K562 (cell line): ENCODE measurements around the gene RAB3D. TPM values are rescaled to one million over a fixed set of nuclear protein-coding genes. Genes with fewer than 3 reads are reported as not detected.

ENCODE experiments used
- BACH1 ChIP-seq: fragments of 200-800 bp; sonication (Bioruptor generic); IDR thresholded peaks from 2 replicates; pipeline ENCODE4 v1.6.1; 2016; ENCODE audit warnings: missing genetic modification characterization, missing compliant biosample characterization
- DPF2 ChIP-seq: fragments of 450-650 bp; IDR thresholded peaks from 2 replicates; pipeline ENCODE4 v1.6.1; 2016
- ETS1 ChIP-seq: conservative IDR thresholded peaks from 2 replicates; pipeline ENCODE4 v1.6.1; 2011; ENCODE audit warnings: low read depth, mild to moderate bottlenecking, low read length; ENCODE audit not compliant: control insufficient read depth
- GTF2F1 ChIP-seq: IDR thresholded peaks from 2 replicates; pipeline ENCODE4 v1.6.1; 2011; ENCODE audit warnings: low read depth, low read length, improper control_type of control experiment
- HOXB6 ChIP-seq: fragments of 250-450 bp; sonication (Bioruptor Pico); IDR thresholded peaks from 2 replicates; pipeline ENCODE4 v1.5.1; 2022; ENCODE audit warnings: mild to moderate bottlenecking, borderline replicate concordance
- MXI1 ChIP-seq: IDR thresholded peaks from 2 replicates; pipeline ENCODE4 v1.6.1; 2011; ENCODE audit warnings: low read depth, mild to moderate bottlenecking, improper control_type of control experiment, low read length
- NCOA2 ChIP-seq, 2 experiments: fragments of 450-650 bp; IDR thresholded peaks; 2 replicates each; pipeline ENCODE4 v1.6.1; 2018; ENCODE audit warnings: mild to moderate bottlenecking in 2 of 2, moderate library complexity in 1 of 2; ENCODE audit not compliant: partially characterized antibody in 2 of 2
- NKRF ChIP-seq: fragments of 450-650 bp; IDR thresholded peaks from 2 replicates; pipeline ENCODE4 v1.6.1; 2016; ENCODE audit warnings: borderline replicate concordance
- POLR2A ChIP-seq: fragments of 450-650 bp; conservative IDR thresholded peaks from 2 replicates; pipeline ENCODE4 v1.6.1; 2016
- PRDM10 ChIP-seq: fragments of 450-650 bp; IDR thresholded peaks from 2 replicates; pipeline ENCODE4 v1.6.1; 2018; ENCODE audit not compliant: partially characterized antibody
- SIN3A ChIP-seq, 2 experiments: fragments of 150-350 bp in 1 of 2; IDR thresholded peaks; 2 replicates each; pipeline ENCODE4 v1.6.1; 2011 to 2016; ENCODE audit warnings: borderline replicate concordance in 2 of 2, low read depth in 2 of 2, low read length in 2 of 2, mild to moderate bottlenecking in 2 of 2, moderate library complexity in 2 of 2; ENCODE audit not compliant: control insufficient read depth in 1 of 2
- ZBTB12 ChIP-seq: fragments of 250-450 bp; sonication (Bioruptor Pico); IDR thresholded peaks from 2 replicates; pipeline ENCODE4 v1.4.0; 2020
- ZC3H8 ChIP-seq: fragments of 450-650 bp; IDR thresholded peaks from 2 replicates; pipeline ENCODE4 v1.6.1; 2017
- ZNF23 ChIP-seq: fragments of 250-450 bp; sonication (Bioruptor Pico); IDR thresholded peaks from 2 replicates; pipeline ENCODE4 v1.4.0; 2020; ENCODE audit warnings: mild to moderate bottlenecking
- ZNF512 ChIP-seq: IDR thresholded peaks from 2 replicates; pipeline ENCODE4 v1.6.1; 2016; ENCODE audit warnings: missing genetic modification characterization, missing compliant biosample characterization
- ZNF75A ChIP-seq: fragments of 450-650 bp; formaldehyde crosslinking; IDR thresholded peaks from 2 replicates; pipeline ENCODE4 v1.4.0; 2020; ENCODE audit warnings: mild to moderate bottlenecking
- polyA plus RNA-seq, 8 experiments: library from polyadenylated mRNA; depleted of rRNA in 4 of 8; stranded (reverse) in 5 of 8; unstranded in 3 of 8; fragments of >200 nt; fragmentation: Nextera tagmentation in 2 of 8; fragmentation: Illumina TruSeq in 1 of 8; extraction: Ambion mirVana in 2 of 8; extraction: Trizol in 1 of 8; gene quantifications; 2 replicates each; pipeline versions ENCODE4 v1.2.1 to v1.2.3, GENCODE V29; 2011 to 2014; ENCODE audit warnings: inconsistent platforms in 1 of 8, missing spikeins in 1 of 8
- total RNA-seq, 7 experiments: library from RNA; depleted of rRNA in 6 of 7; stranded (reverse); fragments of >200 nt in 6 of 7; fragmentation: Illumina TruSeq in 2 of 7; extraction: Trizol in 2 of 7; gene quantifications; 2 replicates each; pipeline versions ENCODE4 v1.2.1 to v1.2.3, GENCODE V29; 2011 to 2021; ENCODE audit warnings: low replicate concordance in 1 of 7

RAB3D gene
- total and polyA plus RNA-seq, 9 of the 15 experiments (the other 6 are each of a cell fraction or from before 2014, with no cell fraction given): 0.34 to 3.3 (median 1.3) TPM

GRCh38 chr19:11346104-11346940, 6.9 kb upstream of the RAB3D start, which contains the start of the genes CCDC159 and TMEM205 (continued):
- TF ChIP-seq HOXB6 (CRISPR knock-in tag): no peak
- no peak for TF ChIP-seq NCOA2 (IDR thresholded peaks at IDR 0.05; ENCODE audit: partially characterized antibody in 2 of 2)
- TF ChIP-seq GTF2F1: no peak
- no peak for TF ChIP-seq ZC3H8
- no peak for TF ChIP-seq NKRF
- no peak for TF ChIP-seq ETS1
- TF ChIP-seq ZNF23 (CRISPR knock-in tag): no peak
- TF ChIP-seq ZBTB12 (CRISPR knock-in tag): no peak
- TF ChIP-seq PRDM10: no peak
- TF ChIP-seq ZNF75A: no peak
- TF ChIP-seq ZNF512: no peak
- TF ChIP-seq POLR2A: peak; percentile 48
- no peak for TF ChIP-seq BACH1 (tag)
- no peak; a peak in 2 of 4 replicates for TF ChIP-seq SIN3A (IDR thresholded peaks at IDR 0.05; ENCODE audit: borderline replicate concordance in 2 of 2, control insufficient read depth in 1 of 2, low read depth in 2 of 2, low read length in 2 of 2)
- TF ChIP-seq DPF2: 0 out of 2 replicates have a peak, but pooled peaks have one; percentile 9
- TF ChIP-seq MXI1: no peak
